SU-DHL-6 (cell line): Measurements from ENCODE around the gene CABLES2.

Experiments
- EZH2phosphoT487 ChIP-seq: fragments of 200-600 bp; sonication (generic), shearing (Covaris generic); conservative IDR thresholded peaks from 2 replicates; pipeline ENCODE4 v1.6.1; 2018; ENCODE audit warnings: mild to moderate bottlenecking, antibody characterized with exemption, low read length, moderate library complexity, mixed read lengths
- TF ChIP-seq, protein P1 (sequence below): fragments of 200-600 bp; sonication (generic); IDR thresholded peaks from one replicate; pipeline ENCODE4 v1.5.1; 2017; ENCODE audit warnings: antibody characterized with exemption, mild to moderate bottlenecking, low read length, moderate library complexity; ENCODE audit not compliant: insufficient read depth, poor library complexity, severe bottlenecking

DNA sequence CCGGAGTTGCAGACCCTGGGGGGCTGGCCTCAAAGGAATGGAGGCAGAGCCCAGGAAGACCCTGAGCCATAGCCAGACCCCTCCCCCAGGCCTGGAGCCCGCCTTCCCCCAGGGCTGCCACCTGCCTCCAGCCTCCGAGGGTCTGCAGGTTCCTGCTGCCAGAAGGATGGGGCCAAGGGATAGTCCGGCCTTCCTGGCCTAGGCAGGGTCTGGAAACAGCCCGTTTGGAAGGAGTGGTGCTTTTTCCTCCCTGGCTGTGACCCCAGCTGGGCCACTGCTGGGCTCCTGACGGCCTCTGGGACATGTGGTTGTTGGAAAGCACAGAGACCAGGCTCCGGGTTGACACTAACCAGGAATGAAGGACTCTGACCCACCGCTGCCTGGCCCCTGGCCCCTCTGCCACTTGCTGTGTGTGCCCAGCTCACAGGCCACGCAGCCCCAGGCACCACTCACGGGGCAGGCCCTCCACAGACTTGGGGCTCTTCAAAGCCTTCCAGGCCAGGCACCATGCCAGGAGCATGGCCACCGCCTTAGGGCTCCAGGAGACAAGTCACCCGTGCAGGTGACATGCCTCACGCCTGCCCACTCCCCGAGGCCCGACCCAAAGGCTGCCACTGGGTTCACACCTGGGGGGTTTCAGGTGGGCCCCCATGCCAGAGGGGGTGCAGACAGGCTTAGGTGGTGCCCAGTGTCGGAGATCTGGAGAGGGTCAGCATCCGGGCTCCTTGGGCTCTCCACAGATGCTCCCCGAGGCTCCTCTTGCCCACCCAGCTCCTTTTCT, 36.1 kb downstream of the CABLES2 start:
- TF ChIP-seq, protein P1, sequence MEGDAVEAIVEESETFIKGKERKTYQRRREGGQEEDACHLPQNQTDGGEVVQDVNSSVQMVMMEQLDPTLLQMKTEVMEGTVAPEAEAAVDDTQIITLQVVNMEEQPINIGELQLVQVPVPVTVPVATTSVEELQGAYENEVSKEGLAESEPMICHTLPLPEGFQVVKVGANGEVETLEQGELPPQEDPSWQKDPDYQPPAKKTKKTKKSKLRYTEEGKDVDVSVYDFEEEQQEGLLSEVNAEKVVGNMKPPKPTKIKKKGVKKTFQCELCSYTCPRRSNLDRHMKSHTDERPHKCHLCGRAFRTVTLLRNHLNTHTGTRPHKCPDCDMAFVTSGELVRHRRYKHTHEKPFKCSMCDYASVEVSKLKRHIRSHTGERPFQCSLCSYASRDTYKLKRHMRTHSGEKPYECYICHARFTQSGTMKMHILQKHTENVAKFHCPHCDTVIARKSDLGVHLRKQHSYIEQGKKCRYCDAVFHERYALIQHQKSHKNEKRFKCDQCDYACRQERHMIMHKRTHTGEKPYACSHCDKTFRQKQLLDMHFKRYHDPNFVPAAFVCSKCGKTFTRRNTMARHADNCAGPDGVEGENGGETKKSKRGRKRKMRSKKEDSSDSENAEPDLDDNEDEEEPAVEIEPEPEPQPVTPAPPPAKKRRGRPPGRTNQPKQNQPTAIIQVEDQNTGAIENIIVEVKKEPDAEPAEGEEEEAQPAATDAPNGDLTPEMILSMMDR = no peak
- no peak for TF ChIP-seq EZH2phosphoT487
